ENCODE results near the gene VASH1.

DNA sequence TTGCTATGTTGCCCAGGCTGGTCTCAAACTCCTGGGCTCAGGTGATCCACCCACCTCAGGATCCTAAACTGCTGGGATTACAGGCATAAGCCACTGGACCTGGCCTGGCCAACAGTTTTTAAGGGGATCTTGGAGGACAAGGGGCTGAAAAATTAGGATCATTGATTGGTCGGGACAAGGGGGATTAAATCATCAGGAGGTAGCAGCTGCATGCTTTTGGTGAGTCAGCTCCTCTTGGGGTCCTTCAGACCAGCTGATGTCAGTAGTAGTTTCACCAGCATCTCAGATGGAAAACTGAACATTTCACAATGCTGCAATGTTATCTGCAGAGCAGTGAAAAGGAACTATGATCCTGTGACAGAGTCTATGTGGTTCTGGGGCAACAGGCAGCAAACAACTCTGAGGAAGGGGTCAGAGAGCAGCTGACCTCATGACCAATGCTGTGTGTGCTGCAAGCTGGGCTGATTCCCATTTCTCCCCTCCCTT lies 71.3 kb downstream of the VASH1 start:
- TF ChIP-seq, protein P1, sequence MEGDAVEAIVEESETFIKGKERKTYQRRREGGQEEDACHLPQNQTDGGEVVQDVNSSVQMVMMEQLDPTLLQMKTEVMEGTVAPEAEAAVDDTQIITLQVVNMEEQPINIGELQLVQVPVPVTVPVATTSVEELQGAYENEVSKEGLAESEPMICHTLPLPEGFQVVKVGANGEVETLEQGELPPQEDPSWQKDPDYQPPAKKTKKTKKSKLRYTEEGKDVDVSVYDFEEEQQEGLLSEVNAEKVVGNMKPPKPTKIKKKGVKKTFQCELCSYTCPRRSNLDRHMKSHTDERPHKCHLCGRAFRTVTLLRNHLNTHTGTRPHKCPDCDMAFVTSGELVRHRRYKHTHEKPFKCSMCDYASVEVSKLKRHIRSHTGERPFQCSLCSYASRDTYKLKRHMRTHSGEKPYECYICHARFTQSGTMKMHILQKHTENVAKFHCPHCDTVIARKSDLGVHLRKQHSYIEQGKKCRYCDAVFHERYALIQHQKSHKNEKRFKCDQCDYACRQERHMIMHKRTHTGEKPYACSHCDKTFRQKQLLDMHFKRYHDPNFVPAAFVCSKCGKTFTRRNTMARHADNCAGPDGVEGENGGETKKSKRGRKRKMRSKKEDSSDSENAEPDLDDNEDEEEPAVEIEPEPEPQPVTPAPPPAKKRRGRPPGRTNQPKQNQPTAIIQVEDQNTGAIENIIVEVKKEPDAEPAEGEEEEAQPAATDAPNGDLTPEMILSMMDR (optimal IDR thresholded peaks at IDR 0.05 in 1 of 3, IDR thresholded peaks at IDR 0.05 in 1 of 3, conservative IDR thresholded peaks at IDR 0.05 in 1 of 3; ENCODE audit: extremely low read depth in 1 of 3, insufficient read depth in 2 of 3, low read length in 3 of 3), result no peak
- no peak for TF ChIP-seq EZH2 (IDR thresholded peaks at IDR 0.05; ENCODE audit: low read length)

All from keratinocyte (primary cell).